AG04449 (cell line): ENCODE data around the gene SLF2.

Experiments used
- CTCF ChIA-PET: fragments of 350-600 bp; formaldehyde crosslinking; extraction: SDS; loops from one replicate; lab custom pipeline; 2021; ENCODE audit warnings: antibody characterized with exemption; lab: Yijun Ruan, JAX
- POLR2A ChIA-PET: fragments of 400-600, 350-600 bp; formaldehyde crosslinking; extraction: SDS; loops from one replicate; lab custom pipeline; 2020; ENCODE audit warnings: antibody characterized with exemption, inconsistent platforms; lab: Yijun Ruan, JAX
- DNase-seq: peaks from one replicate; pipeline ENCODE4 v3.0.0-alpha.2; 2010; ENCODE audit warnings: low read depth, low spot score
- H3K4me3 ChIP-seq: 2 replicates; pipeline ENCODE4 v1.5.1; 2011; ENCODE audit warnings: low read depth, mild to moderate bottlenecking, control low read depth, low read length
- CTCF ChIP-seq: IDR thresholded peaks from one replicate; pipeline ENCODE4 v1.5.1; 2011; ENCODE audit warnings: mild to moderate bottlenecking, moderate library complexity, low read length, control low read depth, inconsistent platforms; ENCODE audit not compliant: insufficient read depth; ENCODE audit errors: missing control alignments

Gene SLF2

GRCh38 chr10:100943508-100943907 is 30.7 kb downstream of the SLF2 start:
- ChIA-PET POLR2A (no interaction called here), CTCF (interaction anchor here (0.9 to 2.2 kb wide), 5 partner anchors 9 to 71 kb away, joined by 3 to 5 read pairs (median 4); no protein-coding TSS in a partner anchor)
- DNase-seq: no peak
- no peak overlapping the region for H3K4me3 ChIP-seq
- TF ChIP-seq CTCF: no peak

- CTCF ChIA-PET: interaction anchor here (1.0 to 1.2 kb wide), 2 partner anchors 9 to 52 kb away, joined by 4 read pairs; no protein-coding TSS in a partner anchor
- POLR2A ChIA-PET: no interaction called here
- TF ChIP-seq CTCF: no peak
- no peak for DNase-seq
- H3K4me3 ChIP-seq: no peak overlapping the region
These were observed 33.0 kb downstream of the SLF2 start for GRCh38 chr10:100945754-100946153.

GRCh38 chr10:100948916-100949315 is 36.2 kb downstream of the SLF2 start:
- no peak for DNase-seq
- POLR2A ChIA-PET: no interaction called here
- H3K4me3 ChIP-seq: no peak overlapping the region
- TF ChIP-seq CTCF: no peak
- CTCF ChIA-PET: interaction anchor here (1.1 to 4.7 kb wide), 4 partner anchors 9 to 21 kb away, joined by 3 to 28 read pairs (median 4); partner anchors contain the start of gene SEMA4G

GRCh38 chr10:100960251-100960650 is 47.5 kb downstream of the SLF2 start:
- H3K4me3 ChIP-seq: no peak overlapping the region
- ChIA-PET POLR2A (no interaction called here), CTCF (interaction anchor here (1.0 kb wide), 1 partner anchor 9 kb away, joined by 3 read pairs; no protein-coding TSS in a partner anchor)
- no peak for TF ChIP-seq CTCF
- DNase-seq: no peak

GRCh38 chr10:100962351-100963080 is 49.8 kb downstream of the SLF2 start:
- POLR2A ChIA-PET: no interaction called here
- no peak for DNase-seq
- no peak for TF ChIP-seq CTCF
- no peak overlapping the region for H3K4me3 ChIP-seq
- CTCF ChIA-PET: interaction anchor here (1.1 to 1.7 kb wide), 5 partner anchors 13 to 52 kb away, joined by 3 to 8 read pairs (median 5); no protein-coding TSS in a partner anchor

- ChIA-PET POLR2A (no interaction called here), CTCF (interaction anchor here (1.1 to 2.3 kb wide), 4 partner anchors 16 to 56 kb away, joined by 3 to 8 read pairs (median 6); no protein-coding TSS in a partner anchor)
- TF ChIP-seq CTCF: no peak
- no peak for DNase-seq
- no peak overlapping the region for H3K4me3 ChIP-seq
These were observed 51.1 kb downstream of the SLF2 start for GRCh38 chr10:100963826-100964225.
